IPS DF 4.7 (cell line): ENCODE data around the gene SHROOM3.
"Not testable (repeated sequence)": the region's sequence is repeated elsewhere in the genome, so short reads cannot be mapped to it uniquely, and the experiment has no call there.

ENCODE experiments used
- DNase-seq: peaks from one replicate; pipeline ENCODE4 v3.0.0-alpha.2; 2013; ENCODE audit warnings: low spot score; ENCODE audit errors: extremely low read depth

SHROOM3 gene

DNA sequence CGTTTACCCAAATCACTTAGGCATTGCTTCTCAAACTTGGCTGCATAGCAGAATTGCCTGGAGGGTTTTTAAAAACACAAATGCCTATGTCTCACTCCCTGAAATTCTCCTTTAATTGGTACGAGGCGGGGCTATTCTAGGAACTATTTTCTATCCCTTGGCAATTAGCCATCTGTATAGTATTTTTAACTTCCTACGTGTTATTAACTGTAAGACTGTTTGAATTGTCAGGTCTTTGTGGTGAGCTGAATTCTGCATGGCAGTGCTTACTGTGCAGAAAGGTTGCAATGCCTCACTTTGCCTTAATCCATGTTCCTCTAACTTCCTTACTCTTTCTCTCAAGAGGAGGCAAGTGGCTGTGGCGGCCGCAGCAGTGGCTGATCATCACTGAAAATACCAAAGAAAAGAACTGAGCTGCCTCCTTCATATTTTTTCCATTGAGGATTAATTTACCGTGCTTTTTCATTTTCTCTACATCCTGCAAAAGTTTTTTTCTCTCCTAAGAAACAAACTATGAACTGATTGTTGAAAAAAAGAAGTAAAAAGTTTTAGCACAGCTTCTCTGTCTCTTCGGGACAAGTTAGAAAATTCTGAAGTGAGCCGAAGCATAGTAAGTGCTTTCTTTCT is at the start of gene SHROOM3:
Gene SHROOM3 (plus strand): TSS at position 329 of the 627 bp plus-strand sequence. CDS start 824 bp downstream, outside the sequence.
- DNase-seq = no peak

GRCh38 chr4:76385974-76386373 is 49.1 kb upstream of the SHROOM3 start:
- no peak for DNase-seq

GRCh38 chr4:76386566-76387305 is 48.3 kb upstream of the SHROOM3 start:
- no peak for DNase-seq

- DNase-seq = no peak
Measured at GRCh38 chr4:76388160-76388908, 46.7 kb upstream of the SHROOM3 start.

- DNase-seq = no peak
Measured at GRCh38 chr4:76401654-76402053, 33.4 kb upstream of the SHROOM3 start.

GRCh38 chr4:76406081-76406480 is 28.9 kb upstream of the SHROOM3 start:
- DNase-seq = no peak

DNA sequence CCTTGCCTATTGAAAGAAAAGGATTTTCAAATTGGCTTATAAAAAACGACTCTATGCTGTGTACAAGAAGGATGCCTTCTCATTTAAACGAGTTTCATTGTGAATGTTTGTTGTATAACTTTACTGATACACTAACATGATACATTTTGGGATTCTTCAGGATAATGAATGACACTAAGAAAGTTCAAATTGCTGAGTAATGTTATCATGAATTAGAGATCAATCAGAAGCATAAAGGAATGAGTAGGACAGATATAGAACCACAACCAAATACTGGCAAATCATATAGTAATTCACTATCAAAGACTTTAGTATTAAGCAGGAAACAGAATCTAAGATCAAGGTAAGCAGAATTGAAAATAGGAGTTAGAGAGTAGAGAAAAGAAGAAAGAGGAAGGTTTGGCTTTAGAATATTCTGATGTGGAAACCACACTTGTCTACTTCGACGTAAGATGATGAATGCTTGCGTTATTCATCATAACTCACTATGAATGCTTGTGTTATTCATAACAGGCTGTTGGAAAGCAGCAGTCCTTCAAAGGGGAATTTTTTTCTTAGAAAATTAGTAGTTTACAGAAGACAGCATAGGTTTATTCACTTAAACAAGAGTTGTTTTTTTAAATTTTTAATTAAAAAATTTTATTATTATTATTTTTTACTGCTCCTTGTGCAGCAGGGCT is 27.4 kb upstream of the SHROOM3 start:
- DNase-seq = no peak

DNA sequence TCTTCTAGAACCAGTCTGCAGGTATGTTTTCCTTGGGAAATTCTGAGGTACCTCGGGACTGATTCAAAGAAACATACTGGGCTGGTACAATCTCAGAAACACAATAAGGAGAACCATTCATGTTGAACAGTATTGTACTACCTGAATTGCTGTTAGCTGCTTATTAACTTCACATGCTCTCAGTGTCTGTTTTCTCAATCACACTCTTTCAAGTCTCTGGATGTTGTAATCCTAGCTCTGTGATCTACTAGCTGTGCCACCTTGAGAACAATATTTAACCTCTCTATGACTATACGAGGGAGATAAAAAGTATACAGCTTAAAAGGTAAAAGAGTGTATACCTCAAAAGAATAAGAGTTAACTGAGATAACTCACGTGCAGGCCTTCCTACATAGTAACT is 24.4 kb upstream of the SHROOM3 start:
- DNase-seq = no peak

DNA sequence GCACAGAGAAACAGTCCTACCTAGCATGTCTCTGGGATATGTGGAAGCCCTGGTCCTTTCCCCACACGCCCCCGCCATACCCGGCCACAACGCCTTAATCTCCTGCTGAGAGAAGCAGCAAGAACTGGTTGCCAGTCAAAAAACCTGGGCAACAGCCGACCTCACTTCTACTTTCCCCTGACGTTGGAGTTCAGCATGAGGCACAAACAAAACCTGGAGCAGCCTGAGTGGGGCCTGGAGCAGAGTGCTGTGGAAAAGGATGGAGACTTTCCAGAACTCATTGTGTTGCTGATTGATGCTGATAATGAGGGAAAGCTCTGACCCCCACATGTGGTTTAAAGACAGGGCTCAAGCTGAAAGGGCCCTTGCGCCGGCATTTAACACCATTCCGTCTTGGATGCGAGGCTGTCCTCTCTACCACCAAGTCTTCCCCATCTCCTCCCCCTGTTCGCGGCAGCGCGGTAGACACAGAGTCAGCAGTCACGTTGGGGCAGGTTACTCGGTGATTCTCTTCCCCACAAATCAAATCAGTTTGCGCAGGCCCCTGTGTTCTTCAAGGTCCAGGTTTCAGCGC is 14.8 kb upstream of the SHROOM3 start:
- DNase-seq = no peak

GRCh38 chr4:76420762-76421581 is 14.1 kb upstream of the SHROOM3 start, which contains the start of gene CCDC158:
TSS of gene CCDC158 (minus strand) at chr4:76421141. CDS start at chr4:76403207, 17,934 bp downstream.
- no peak for DNase-seq

DNA sequence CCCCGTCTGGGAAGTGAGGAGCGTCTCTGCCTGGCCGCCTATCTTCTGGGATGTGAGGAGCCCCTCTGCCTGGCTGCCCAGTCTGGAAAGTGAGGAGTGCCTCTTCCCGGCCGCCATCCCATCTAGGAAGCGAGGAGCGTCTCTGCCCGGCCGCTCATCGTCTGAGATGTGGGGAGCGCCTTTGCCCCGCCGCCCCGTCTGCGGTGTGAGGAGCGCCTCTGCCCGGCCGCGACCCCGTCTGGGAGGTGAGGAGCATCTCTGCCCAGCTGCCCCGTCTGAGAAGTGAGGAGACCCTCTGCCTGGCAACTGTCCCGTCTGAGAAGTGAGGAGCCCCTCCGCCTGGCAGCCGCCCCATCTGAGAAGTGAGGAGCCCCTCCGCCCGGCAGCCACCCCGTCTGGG is 11.9 kb upstream of the SHROOM3 start:
- DNase-seq = not testable (repeated sequence)

- no peak for DNase-seq
Measured at GRCh38 chr4:76426272-76426671, 8.8 kb upstream of the SHROOM3 start.

DNA sequence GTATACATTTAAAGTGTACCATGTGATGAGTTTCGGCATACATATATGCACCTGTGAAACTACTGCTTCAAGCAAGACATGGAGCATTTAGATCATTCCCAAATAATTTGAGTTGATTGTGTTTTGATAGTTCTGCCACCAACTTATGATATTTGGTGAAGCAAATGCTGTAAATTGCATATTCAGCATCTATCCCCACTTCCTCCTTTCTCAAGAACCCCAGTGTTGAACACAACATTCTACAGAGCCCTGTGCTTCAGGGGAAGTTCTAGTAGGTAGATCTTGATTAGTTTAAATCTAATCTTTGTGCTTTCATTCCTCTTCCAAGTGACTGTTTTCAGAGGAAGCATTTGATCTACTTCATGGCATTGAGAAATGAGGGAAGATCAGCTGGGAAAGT is 5.4 kb upstream of the SHROOM3 start:
- DNase-seq = no peak

DNA sequence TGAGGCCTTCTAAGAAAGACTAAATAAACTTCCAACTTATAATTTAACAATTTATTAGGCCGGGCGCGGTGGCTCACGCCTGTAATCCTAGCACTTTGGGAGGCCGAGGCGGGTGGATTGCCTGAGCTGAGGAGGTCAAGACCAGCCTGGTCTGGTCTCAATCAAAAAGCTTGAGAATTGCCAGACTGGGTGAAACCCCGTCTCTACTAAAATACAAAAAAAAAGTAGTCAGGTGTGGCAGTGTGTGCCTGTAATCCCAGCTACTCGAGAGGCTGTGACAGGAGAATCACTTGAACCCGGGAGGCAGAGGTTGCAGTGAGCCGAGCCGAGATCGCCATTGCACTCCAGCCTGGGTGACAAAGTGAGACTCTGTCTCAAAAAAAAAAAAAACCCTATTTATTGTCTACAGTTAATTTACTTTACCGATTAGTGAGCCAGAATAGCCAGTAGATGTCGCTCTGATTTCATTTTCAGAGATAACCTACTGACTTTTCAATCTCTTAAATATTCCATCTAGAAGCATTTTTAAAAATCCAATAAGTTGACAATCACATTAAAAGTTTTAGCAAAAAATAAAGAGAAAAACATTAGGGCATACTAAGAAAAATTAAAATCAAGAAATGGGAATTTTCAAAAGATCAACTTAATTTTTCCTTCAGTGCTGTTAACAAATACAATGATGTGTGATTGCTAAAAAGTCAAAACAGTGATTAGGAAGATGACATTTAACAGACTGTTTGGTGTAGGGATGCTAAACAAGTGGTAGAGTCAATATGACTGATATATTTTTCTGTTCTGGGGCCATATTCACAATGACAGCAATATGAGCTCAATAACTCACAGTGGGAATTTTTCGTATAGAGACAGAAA is 4.3 kb upstream of the SHROOM3 start:
- no peak for DNase-seq

DNA sequence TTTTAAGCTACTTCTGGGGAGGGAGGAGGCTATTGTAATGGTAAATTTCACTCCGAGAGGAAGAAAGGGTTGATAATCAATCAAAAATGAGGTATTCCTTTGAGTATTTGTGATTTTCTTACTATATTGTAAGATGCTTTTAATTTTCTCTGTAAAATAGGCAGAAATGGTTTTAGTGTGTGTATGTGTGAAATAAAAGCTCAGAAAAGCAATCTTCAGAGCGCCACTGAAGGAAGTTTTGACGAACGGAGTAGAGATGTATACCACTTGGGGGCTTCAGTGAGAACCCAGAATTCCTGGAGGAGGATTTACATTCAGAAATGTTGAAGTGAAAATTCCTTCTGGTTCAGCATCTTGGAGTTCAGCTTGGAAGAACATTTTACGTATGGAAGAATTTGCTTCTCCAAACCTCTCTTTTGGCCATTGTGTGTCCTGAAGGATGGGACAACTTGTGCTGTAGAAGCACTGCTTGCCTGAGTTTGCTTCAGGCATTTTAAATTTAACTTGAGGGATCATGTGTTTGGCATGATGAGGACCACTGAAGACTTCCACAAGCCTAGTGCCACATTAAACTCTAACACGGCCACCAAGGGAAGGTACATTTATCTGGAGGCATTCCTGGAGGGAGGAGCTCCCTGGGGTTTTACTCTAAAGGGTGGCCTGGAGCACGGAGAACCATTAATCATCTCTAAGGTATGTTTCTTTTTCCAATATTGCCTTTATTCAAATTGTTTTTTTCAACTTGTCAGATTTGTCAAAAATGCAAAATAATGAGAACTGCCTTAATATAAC is 695 bp downstream of the SHROOM3 start:
- no peak for DNase-seq

DNA sequence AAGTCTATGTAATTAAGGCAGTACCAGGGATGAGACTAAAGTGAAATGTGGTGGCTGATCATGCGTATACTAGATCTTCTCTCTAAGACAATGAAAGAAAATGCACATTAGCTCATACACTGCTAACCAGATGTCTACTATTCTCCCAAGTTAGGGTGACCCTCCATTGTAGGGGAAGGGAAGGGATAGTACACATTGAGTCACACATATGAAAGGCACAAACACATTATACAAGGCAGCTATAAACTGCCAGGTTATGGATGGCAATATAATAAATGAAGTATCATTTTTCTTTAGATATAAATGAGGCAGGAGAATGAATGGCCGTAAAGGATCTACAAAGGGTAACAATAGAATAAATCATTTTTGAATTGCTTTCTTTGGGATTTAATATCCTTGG is 4.5 kb downstream of the SHROOM3 start:
- no peak for DNase-seq

- DNase-seq = no peak
Measured at GRCh38 chr4:76441881-76442280, 6.9 kb downstream of the SHROOM3 start.

DNA sequence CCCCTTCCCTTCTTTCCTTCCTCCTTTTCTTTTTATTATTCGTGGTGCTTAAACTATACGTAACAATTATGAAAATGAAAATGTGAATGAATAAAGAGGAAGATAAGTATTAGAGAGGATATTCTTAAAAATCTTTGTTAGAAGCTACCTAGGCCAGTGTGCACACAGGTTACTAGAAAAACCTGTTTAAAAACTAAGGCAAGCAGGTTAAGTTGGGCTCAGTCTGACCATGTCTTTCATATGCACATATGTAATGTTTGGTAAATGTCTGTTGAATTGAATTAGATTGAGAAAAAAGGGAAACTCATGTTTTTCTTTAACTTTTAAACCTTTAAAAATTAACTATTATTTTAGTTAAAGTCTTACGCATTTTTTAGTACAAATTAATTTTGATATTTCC is 7.8 kb downstream of the SHROOM3 start:
- DNase-seq = no peak

DNA sequence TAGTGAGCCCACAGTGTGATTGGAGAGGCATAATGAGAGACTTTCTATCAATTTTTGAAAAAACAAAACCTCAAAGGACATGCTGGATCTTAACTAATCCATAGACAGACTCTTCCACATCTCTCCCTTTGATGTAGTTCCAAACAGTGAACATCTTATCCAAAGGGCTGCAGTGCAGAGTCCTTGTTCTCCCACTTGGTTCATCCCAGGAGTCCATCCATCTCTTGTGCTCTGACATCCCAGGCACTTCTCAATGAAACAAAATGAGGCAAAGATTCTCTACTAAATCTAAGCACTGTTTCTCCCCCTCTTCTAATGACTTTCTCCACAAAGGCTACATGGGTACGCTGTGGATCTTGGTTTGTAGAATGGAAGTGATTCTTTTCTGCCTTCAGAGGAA is 8.3 kb downstream of the SHROOM3 start:
- no peak for DNase-seq
